ENCODE data around the gene PRKAB1. TPM values are rescaled to one million over a fixed set of nuclear protein-coding genes. Genes with fewer than 3 reads are reported as not detected.
A peak's percentile ranks its signal among the peaks of the same experiment; 100 is the strongest.
"Not testable (repeated sequence)": the region's sequence is repeated elsewhere in the genome, so short reads cannot be mapped to it uniquely, and the experiment has no call there.

The PRKAB1 gene
- total RNA-seq, 4 donors from 2014 or later: 18.2 to 32.0 (median 25.4) TPM

GRCh38 chr12:119645535-119646059 is 22.3 kb upstream of the PRKAB1 start:
- H3K4me1 ChIP-seq: no peaks in the 10 kb centered on the region
- TF ChIP-seq EP300 (IDR thresholded peaks at IDR 0.05): no peak
- TF ChIP-seq CTCF (IDR thresholded peaks at IDR 0.05): no peak
- TF ChIP-seq POLR2A (IDR thresholded peaks at IDR 0.05; ENCODE audit: low read depth): no peak
- TF ChIP-seq POLR2AphosphoS5 (IDR thresholded peaks at IDR 0.05): no peak
- H3K27me3 ChIP-seq: no peaks in the 10 kb centered on the region
- intact Hi-C loops (cut with DNase I): no loop called here
- DNase-seq (ENCODE audit: extremely low spot score): peak; percentile 74
- WGBS: 89% methylated on average over 7 of the region's 7 CpGs
- H3K4me3 ChIP-seq: no peak overlapping the region
- no peak overlapping the region for H3K27ac ChIP-seq (replicated peaks in 1 of 4)
- no peaks in the 10 kb centered on the region for H3K9me3 ChIP-seq
- H3K36me3 ChIP-seq: no peaks in the 10 kb centered on the region

- no peak for DNase-seq (ENCODE audit: extremely low spot score)
- no peaks in the 10 kb centered on the region for H3K4me1 ChIP-seq
- H3K9me3 ChIP-seq: peaks cover 0 to 20% (median 17%) of the 10 kb centered on the region in 4 donors
- no peak overlapping the region for H3K27ac ChIP-seq (replicated peaks in 1 of 4)
- no peak for TF ChIP-seq POLR2A (IDR thresholded peaks at IDR 0.05; ENCODE audit: low read depth)
- TF ChIP-seq POLR2AphosphoS5 (IDR thresholded peaks at IDR 0.05): no peak
- TF ChIP-seq EP300 (IDR thresholded peaks at IDR 0.05): no peak
- peak; percentile 22 to 51 (median 24) for TF ChIP-seq CTCF (IDR thresholded peaks at IDR 0.05)
- H3K36me3 ChIP-seq: no peaks in the 10 kb centered on the region
- intact Hi-C loops (cut with DNase I): no loop called here
- no peaks in the 10 kb centered on the region for H3K27me3 ChIP-seq
- H3K4me3 ChIP-seq: no peak overlapping the region
- 68% methylated on average over 4 of the region's 4 CpGs for WGBS
These were observed 18.6 kb upstream of the PRKAB1 start for GRCh38 chr12:119649202-119649808.

- WGBS: 72% methylated on average over 3 of the region's 3 CpGs
- intact Hi-C loops (cut with DNase I): no loop called here
These were observed 15.3 kb upstream of the PRKAB1 start for GRCh38 chr12:119652665-119653064.

GRCh38 chr12:119657001-119657400 is 10.9 kb upstream of the PRKAB1 start:
- H3K9me3 ChIP-seq: peaks cover 0 to 25% (median 16%) of the 10 kb centered on the region in 4 donors
- H3K4me1 ChIP-seq; H3K36me3 ChIP-seq; H3K27ac ChIP-seq (replicated peaks in 1 of 4); H3K27me3 ChIP-seq; H3K4me3 ChIP-seq; DNase-seq (ENCODE audit: extremely low spot score); intact Hi-C loops (cut with DNase I): not testable (repeated sequence)
- WGBS: 86% methylated on average over 2 of the region's 2 CpGs

More at GRCh38 chr12:119652665-119653064, 15.3 kb upstream of the PRKAB1 start:
- no peak for DNase-seq (ENCODE audit: extremely low spot score)
- Histone ChIP-seq H3K27ac (replicated peaks in 1 of 4) (no peak overlapping the region), H3K4me3 (no peak overlapping the region), H3K27me3 (no peaks in the 10 kb centered on the region), H3K4me1 (no peaks in the 10 kb centered on the region), H3K36me3 (no peaks in the 10 kb centered on the region), H3K9me3 (peaks cover 0 to 25% (median 17%) of the 10 kb centered on the region in 4 donors)
- TF ChIP-seq POLR2A (IDR thresholded peaks at IDR 0.05; ENCODE audit: low read depth) (no peak), POLR2AphosphoS5 (IDR thresholded peaks at IDR 0.05) (no peak), EP300 (IDR thresholded peaks at IDR 0.05) (no peak), CTCF (IDR thresholded peaks at IDR 0.05) (no peak)

GRCh38 chr12:119658166-119658565 is 9.8 kb upstream of the PRKAB1 start:
- H3K27me3 ChIP-seq; intact Hi-C loops (cut with DNase I); H3K4me1 ChIP-seq; H3K4me3 ChIP-seq; H3K27ac ChIP-seq (replicated peaks in 1 of 4); DNase-seq (ENCODE audit: extremely low spot score); H3K36me3 ChIP-seq: not testable (repeated sequence)
- 92% methylated on average over 6 of the region's 6 CpGs for WGBS
- peaks cover 0 to 14% (median 5%) of the 10 kb centered on the region in 4 donors for H3K9me3 ChIP-seq
